ENCODE results near the gene PPFIBP2.
A peak's percentile ranks its signal among the peaks of the same experiment; 100 is the strongest.

Gene PPFIBP2

GRCh38 chr11:7636350-7636749 lies 122.6 kb downstream of the PPFIBP2 start:
- no peak overlapping the region for H3K4me3 ChIP-seq (ENCODE audit: extremely low read depth, insufficient read depth, low read length, poor library complexity, severe bottlenecking)
- H3K9me3 ChIP-seq (ENCODE audit: control insufficient read depth, low read length): no peaks in the 10 kb centered on the region
- H3K36me3 ChIP-seq (ENCODE audit: control insufficient read depth, insufficient read depth, low read length): peaks cover 86% of the 10 kb centered on the region
- 96% methylated on average over 3 of the region's 6 CpGs for WGBS, 2 experiments (ENCODE audit: insufficient coverage in 2 of 2)
- H3K27ac ChIP-seq (ENCODE audit: low read depth, low read length, severe bottlenecking): no peak overlapping the region
- H3K4me1 ChIP-seq (ENCODE audit: control insufficient read depth, insufficient read depth, low read length, poor library complexity, severe bottlenecking): peaks cover 18% of the 10 kb centered on the region

- peak overlapping the region; percentile 45 for H3K27ac ChIP-seq (ENCODE audit: low read depth, low read length, severe bottlenecking)
- WGBS, 2 experiments (ENCODE audit: insufficient coverage in 2 of 2): 76 to 81% methylated on average over 3 to 6 of the region's 7 CpGs
- H3K36me3 ChIP-seq (ENCODE audit: control insufficient read depth, insufficient read depth, low read length): peaks cover 86% of the 10 kb centered on the region
- no peak overlapping the region for H3K4me3 ChIP-seq (ENCODE audit: extremely low read depth, insufficient read depth, low read length, poor library complexity, severe bottlenecking)
- H3K9me3 ChIP-seq (ENCODE audit: control insufficient read depth, low read length): no peaks in the 10 kb centered on the region
- peaks cover 18% of the 10 kb centered on the region for H3K4me1 ChIP-seq (ENCODE audit: control insufficient read depth, insufficient read depth, low read length, poor library complexity, severe bottlenecking)
Observed at GRCh38 chr11:7637447-7638157, 123.8 kb downstream of the PPFIBP2 start.

- Histone ChIP-seq H3K4me1 (ENCODE audit: control insufficient read depth, insufficient read depth, low read length, poor library complexity, severe bottlenecking) (peaks cover 18% of the 10 kb centered on the region), H3K36me3 (ENCODE audit: control insufficient read depth, insufficient read depth, low read length) (peaks cover 83% of the 10 kb centered on the region), H3K27ac (ENCODE audit: low read depth, low read length, severe bottlenecking) (no peak overlapping the region), H3K4me3 (ENCODE audit: extremely low read depth, insufficient read depth, low read length, poor library complexity, severe bottlenecking) (no peak overlapping the region), H3K9me3 (ENCODE audit: control insufficient read depth, low read length) (no peaks in the 10 kb centered on the region)
- 91% methylated on average over 3 to 4 of the region's 5 CpGs for WGBS, 2 experiments (ENCODE audit: insufficient coverage in 2 of 2)
Observed at GRCh38 chr11:7638710-7639642, 125.2 kb downstream of the PPFIBP2 start.

GRCh38 chr11:7639643-7640025 lies 125.8 kb downstream of the PPFIBP2 start:
- Histone ChIP-seq H3K36me3 (ENCODE audit: control insufficient read depth, insufficient read depth, low read length) (peaks cover 82% of the 10 kb centered on the region), H3K4me3 (ENCODE audit: extremely low read depth, insufficient read depth, low read length, poor library complexity, severe bottlenecking) (no peak overlapping the region), H3K4me1 (ENCODE audit: control insufficient read depth, insufficient read depth, low read length, poor library complexity, severe bottlenecking) (peaks cover 18% of the 10 kb centered on the region), H3K27ac (ENCODE audit: low read depth, low read length, severe bottlenecking) (no peak overlapping the region), H3K9me3 (ENCODE audit: control insufficient read depth, low read length) (no peaks in the 10 kb centered on the region)
- 89 to 100% methylated on average over 1 to 5 of the region's 5 CpGs for WGBS, 2 experiments (ENCODE audit: insufficient coverage in 2 of 2)

GRCh38 chr11:7640816-7641215 lies 127.0 kb downstream of the PPFIBP2 start:
- Histone ChIP-seq H3K4me1 (ENCODE audit: control insufficient read depth, insufficient read depth, low read length, poor library complexity, severe bottlenecking) (peaks cover 18% of the 10 kb centered on the region), H3K27ac (ENCODE audit: low read depth, low read length, severe bottlenecking) (no peak overlapping the region), H3K4me3 (ENCODE audit: extremely low read depth, insufficient read depth, low read length, poor library complexity, severe bottlenecking) (no peak overlapping the region), H3K9me3 (ENCODE audit: control insufficient read depth, low read length) (no peaks in the 10 kb centered on the region), H3K36me3 (ENCODE audit: control insufficient read depth, insufficient read depth, low read length) (peaks cover 75% of the 10 kb centered on the region)
- WGBS, 2 experiments (ENCODE audit: insufficient coverage in 2 of 2): 100% methylated on average over 2 to 6 of the region's 6 CpGs

GRCh38 chr11:7642747-7643146 lies 128.9 kb downstream of the PPFIBP2 start:
- 63 to 94% methylated on average over 2 to 3 of the region's 4 CpGs for WGBS, 2 experiments (ENCODE audit: insufficient coverage in 2 of 2)
- H3K36me3 ChIP-seq (ENCODE audit: control insufficient read depth, insufficient read depth, low read length): peaks cover 66% of the 10 kb centered on the region

GRCh38 chr11:7643314-7643713 lies 129.5 kb downstream of the PPFIBP2 start:
- H3K4me3 ChIP-seq (ENCODE audit: extremely low read depth, insufficient read depth, low read length, poor library complexity, severe bottlenecking): no peak overlapping the region
- H3K36me3 ChIP-seq (ENCODE audit: control insufficient read depth, insufficient read depth, low read length): peaks cover 66% of the 10 kb centered on the region
- H3K9me3 ChIP-seq (ENCODE audit: control insufficient read depth, low read length): no peaks in the 10 kb centered on the region
- H3K4me1 ChIP-seq (ENCODE audit: control insufficient read depth, insufficient read depth, low read length, poor library complexity, severe bottlenecking): peaks cover 4% of the 10 kb centered on the region
- no peak overlapping the region for H3K27ac ChIP-seq (ENCODE audit: low read depth, low read length, severe bottlenecking)
- 87 to 89% methylated on average over 2 of the region's 4 CpGs for WGBS, 2 experiments (ENCODE audit: insufficient coverage in 2 of 2)

More at GRCh38 chr11:7642747-7643146, 128.9 kb downstream of the PPFIBP2 start:
- Histone ChIP-seq H3K4me3 (ENCODE audit: extremely low read depth, insufficient read depth, low read length, poor library complexity, severe bottlenecking) (no peak overlapping the region), H3K27ac (ENCODE audit: low read depth, low read length, severe bottlenecking) (no peak overlapping the region), H3K9me3 (ENCODE audit: control insufficient read depth, low read length) (no peaks in the 10 kb centered on the region), H3K4me1 (ENCODE audit: control insufficient read depth, insufficient read depth, low read length, poor library complexity, severe bottlenecking) (peaks cover 5% of the 10 kb centered on the region)

GRCh38 chr11:7645206-7645605 lies 131.4 kb downstream of the PPFIBP2 start:
- H3K27ac ChIP-seq (ENCODE audit: low read depth, low read length, severe bottlenecking): no peak overlapping the region
- H3K4me3 ChIP-seq (ENCODE audit: extremely low read depth, insufficient read depth, low read length, poor library complexity, severe bottlenecking): no peak overlapping the region
- H3K9me3 ChIP-seq (ENCODE audit: control insufficient read depth, low read length): no peaks in the 10 kb centered on the region
- H3K36me3 ChIP-seq (ENCODE audit: control insufficient read depth, insufficient read depth, low read length): peaks cover 70% of the 10 kb centered on the region
- WGBS, 2 experiments (ENCODE audit: insufficient coverage in 2 of 2): 100% methylated on average over 2 of the region's 3 CpGs; no CpG with 5 or more reads in 1 of the 2 experiments
- H3K4me1 ChIP-seq (ENCODE audit: control insufficient read depth, insufficient read depth, low read length, poor library complexity, severe bottlenecking): no peaks in the 10 kb centered on the region

GRCh38 chr11:7646866-7647265 lies 133.1 kb downstream of the PPFIBP2 start:
- no peak overlapping the region for H3K4me3 ChIP-seq (ENCODE audit: extremely low read depth, insufficient read depth, low read length, poor library complexity, severe bottlenecking)
- H3K4me1 ChIP-seq (ENCODE audit: control insufficient read depth, insufficient read depth, low read length, poor library complexity, severe bottlenecking): no peaks in the 10 kb centered on the region
- H3K9me3 ChIP-seq (ENCODE audit: control insufficient read depth, low read length): no peaks in the 10 kb centered on the region
- H3K27ac ChIP-seq (ENCODE audit: low read depth, low read length, severe bottlenecking): no peak overlapping the region
- H3K36me3 ChIP-seq (ENCODE audit: control insufficient read depth, insufficient read depth, low read length): peaks cover 70% of the 10 kb centered on the region
- WGBS, 2 experiments (ENCODE audit: insufficient coverage in 2 of 2): no CpG with 5 or more reads among the region's 2 CpGs

- Histone ChIP-seq H3K36me3 (ENCODE audit: control insufficient read depth, insufficient read depth, low read length) (peaks cover 70% of the 10 kb centered on the region), H3K9me3 (ENCODE audit: control insufficient read depth, low read length) (no peaks in the 10 kb centered on the region), H3K27ac (ENCODE audit: low read depth, low read length, severe bottlenecking) (no peak overlapping the region), H3K4me3 (ENCODE audit: extremely low read depth, insufficient read depth, low read length, poor library complexity, severe bottlenecking) (no peak overlapping the region), H3K4me1 (ENCODE audit: control insufficient read depth, insufficient read depth, low read length, poor library complexity, severe bottlenecking) (no peaks in the 10 kb centered on the region)
- WGBS, 2 experiments (ENCODE audit: insufficient coverage in 2 of 2): 97% methylated on average over 3 of the region's 3 CpGs; no CpG with 5 or more reads in 1 of the 2 experiments
Observed at GRCh38 chr11:7648264-7648663, 134.5 kb downstream of the PPFIBP2 start.

Data from mesodermal cell (in vitro differentiated cells).